Loucy (cell line): ENCODE data around the gene TXNL1.
A peak's percentile ranks its signal among the peaks of the same experiment; 100 is the strongest.

Source experiments
- H2AFZ ChIP-seq: fragments of 200-600 bp; sonication (generic); 2 replicates; pipeline ENCODE4 v1.6.0; 2016; ENCODE audit warnings: antibody characterized with exemption, mild to moderate bottlenecking, low read length, moderate library complexity
- H3F3A ChIP-seq: fragments of 200-600 bp; 2 replicates; pipeline ENCODE4 v1.6.0; 2016; ENCODE audit warnings: antibody characterized with exemption, low read depth, mild to moderate bottlenecking
- H3K27me3 ChIP-seq: fragments of 200-600 bp; sonication (generic); 2 replicates; pipeline ENCODE4 v1.6.1; 2014; ENCODE audit warnings: low read length, mild to moderate bottlenecking; ENCODE audit not compliant: insufficient read depth, poor library complexity, severe bottlenecking
- H3K36me3 ChIP-seq: fragments of 200-600 bp; sonication (generic); 2 replicates; pipeline ENCODE4 v1.6.1; 2016; ENCODE audit warnings: low read length; ENCODE audit not compliant: insufficient read depth
- H3K4me1 ChIP-seq: fragments of 200-600 bp; sonication (generic); 2 replicates; pipeline ENCODE4 v1.5.1; 2014; ENCODE audit warnings: low read length, mild to moderate bottlenecking; ENCODE audit not compliant: insufficient read depth, poor library complexity, severe bottlenecking
- H3K4me2 ChIP-seq: fragments of 200-600 bp; sonication (generic); 2 replicates; pipeline ENCODE4 v1.6.0; 2014; ENCODE audit warnings: antibody characterized with exemption, low read length, low read depth, mild to moderate bottlenecking; ENCODE audit not compliant: poor library complexity, severe bottlenecking
- H3K4me3 ChIP-seq: fragments of 200-600 bp; sonication (generic); 2 replicates; pipeline ENCODE4 v1.5.1; 2014; ENCODE audit warnings: low read length, mild to moderate bottlenecking, mixed read lengths; ENCODE audit not compliant: poor library complexity, severe bottlenecking
- H3K79me2 ChIP-seq: fragments of 200-600 bp; sonication (generic); 2 replicates; pipeline ENCODE4 v1.6.1; 2014; ENCODE audit warnings: low read length; ENCODE audit not compliant: insufficient read depth
- H3K9ac ChIP-seq: fragments of 200-600 bp; sonication (generic); 2 replicates; pipeline ENCODE4 v1.6.0; 2014; ENCODE audit warnings: mild to moderate bottlenecking, low read depth, low read length, moderate library complexity; ENCODE audit not compliant: poor library complexity, severe bottlenecking
- H3K9me2 ChIP-seq: fragments of 200-600 bp; sonication (generic); replicated peaks from 2 replicates; pipeline ENCODE4 v1.6.1; 2016; ENCODE audit warnings: low read depth, low read length, mixed read lengths
- H3K9me3 ChIP-seq: fragments of 200-600 bp; sonication (generic); 2 replicates; pipeline ENCODE4 v1.6.1; 2014; ENCODE audit warnings: mild to moderate bottlenecking, antibody characterized with exemption, low read length, low read depth; ENCODE audit not compliant: insufficient read depth
- H4K20me1 ChIP-seq: fragments of 200-600 bp; sonication (generic); 2 replicates; pipeline ENCODE4 v1.6.0; 2014; ENCODE audit warnings: antibody characterized with exemption, low read length, mild to moderate bottlenecking; ENCODE audit not compliant: insufficient read depth, poor library complexity, severe bottlenecking
- EZH2phosphoT487 ChIP-seq: fragments of 200-600 bp; IDR thresholded peaks from 2 replicates; pipeline ENCODE4 v1.6.1; 2018; ENCODE audit warnings: antibody characterized with exemption, mild to moderate bottlenecking, moderate library complexity, borderline replicate concordance
- TF ChIP-seq, protein P1 (sequence below): fragments of 200-600 bp; sonication (generic); conservative IDR thresholded peaks from 2 replicates; pipeline ENCODE4 v1.5.1; 2014; ENCODE audit warnings: mild to moderate bottlenecking, antibody characterized with exemption, low read length

TXNL1 gene

DNA sequence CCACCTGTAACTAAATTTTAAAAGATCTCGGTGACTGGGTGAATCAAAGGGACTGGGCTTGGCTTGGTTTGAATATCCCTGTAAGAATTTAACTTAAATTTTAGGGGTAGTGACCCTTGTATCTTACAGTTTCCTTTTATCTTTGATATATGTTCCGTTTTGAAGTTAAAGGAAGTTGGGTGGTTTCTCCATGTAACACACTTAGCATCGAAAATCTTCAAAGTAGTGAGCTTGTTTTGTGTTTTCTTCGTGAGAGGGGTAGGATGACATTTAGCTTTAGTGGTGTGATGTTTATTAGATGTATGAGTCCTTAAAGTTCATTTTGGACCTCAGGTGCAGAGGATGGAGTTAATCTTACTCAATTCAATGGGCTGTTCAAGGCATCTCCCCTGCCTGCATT, 14.4 kb upstream of the TXNL1 start:
- Histone ChIP-seq H3K9me3 (no peaks in the 10 kb centered on the region), H3F3A (no peaks in the 10 kb centered on the region), H3K4me3 (peak overlapping the region; percentile 78), H3K9ac (peak overlapping the region; percentile 85), H3K4me2 (peak overlapping the region; percentile 98), H3K9me2 (no peaks in the 10 kb centered on the region), H2AFZ (no peak overlapping the region), H3K79me2 (peaks cover 33% of the 10 kb centered on the region), H3K36me3 (no peaks in the 10 kb centered on the region), H3K4me1 (peaks cover 46% of the 10 kb centered on the region), H4K20me1 (peaks cover 3% of the 10 kb centered on the region), H3K27me3 (no peaks in the 10 kb centered on the region)
- TF ChIP-seq, protein P1, sequence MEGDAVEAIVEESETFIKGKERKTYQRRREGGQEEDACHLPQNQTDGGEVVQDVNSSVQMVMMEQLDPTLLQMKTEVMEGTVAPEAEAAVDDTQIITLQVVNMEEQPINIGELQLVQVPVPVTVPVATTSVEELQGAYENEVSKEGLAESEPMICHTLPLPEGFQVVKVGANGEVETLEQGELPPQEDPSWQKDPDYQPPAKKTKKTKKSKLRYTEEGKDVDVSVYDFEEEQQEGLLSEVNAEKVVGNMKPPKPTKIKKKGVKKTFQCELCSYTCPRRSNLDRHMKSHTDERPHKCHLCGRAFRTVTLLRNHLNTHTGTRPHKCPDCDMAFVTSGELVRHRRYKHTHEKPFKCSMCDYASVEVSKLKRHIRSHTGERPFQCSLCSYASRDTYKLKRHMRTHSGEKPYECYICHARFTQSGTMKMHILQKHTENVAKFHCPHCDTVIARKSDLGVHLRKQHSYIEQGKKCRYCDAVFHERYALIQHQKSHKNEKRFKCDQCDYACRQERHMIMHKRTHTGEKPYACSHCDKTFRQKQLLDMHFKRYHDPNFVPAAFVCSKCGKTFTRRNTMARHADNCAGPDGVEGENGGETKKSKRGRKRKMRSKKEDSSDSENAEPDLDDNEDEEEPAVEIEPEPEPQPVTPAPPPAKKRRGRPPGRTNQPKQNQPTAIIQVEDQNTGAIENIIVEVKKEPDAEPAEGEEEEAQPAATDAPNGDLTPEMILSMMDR, result no peak
- no peak for TF ChIP-seq EZH2phosphoT487

DNA sequence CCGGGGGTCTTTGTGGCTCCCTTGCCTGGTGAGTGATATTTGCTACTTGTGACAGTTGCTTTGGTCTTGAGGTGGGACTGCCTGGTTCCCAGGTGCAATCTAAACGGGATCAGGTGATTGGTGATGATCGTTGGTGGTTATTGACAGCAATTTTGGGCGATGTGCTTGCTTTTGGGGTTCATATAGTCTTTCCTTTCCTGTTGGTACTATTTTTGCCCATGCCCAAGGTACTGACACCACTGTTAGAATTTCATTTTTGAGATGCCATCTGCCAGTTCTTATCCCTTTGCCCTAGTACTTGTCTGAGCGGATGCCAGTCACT, 13.3 kb upstream of the TXNL1 start:
- Histone ChIP-seq H3K4me3 (peak overlapping the region; percentile 78), H3K9me3 (no peaks in the 10 kb centered on the region), H3F3A (no peaks in the 10 kb centered on the region), H3K9me2 (no peaks in the 10 kb centered on the region), H3K79me2 (peaks cover 26% of the 10 kb centered on the region), H3K9ac (peak overlapping the region; percentile 85), H4K20me1 (peaks cover 3% of the 10 kb centered on the region), H3K27me3 (no peaks in the 10 kb centered on the region), H3K4me2 (peak overlapping the region; percentile 98), H2AFZ (peak overlapping the region; percentile 95), H3K4me1 (peaks cover 53% of the 10 kb centered on the region), H3K36me3 (no peaks in the 10 kb centered on the region)
- TF ChIP-seq EZH2phosphoT487, result no peak
- TF ChIP-seq, protein P1, result no peak

DNA sequence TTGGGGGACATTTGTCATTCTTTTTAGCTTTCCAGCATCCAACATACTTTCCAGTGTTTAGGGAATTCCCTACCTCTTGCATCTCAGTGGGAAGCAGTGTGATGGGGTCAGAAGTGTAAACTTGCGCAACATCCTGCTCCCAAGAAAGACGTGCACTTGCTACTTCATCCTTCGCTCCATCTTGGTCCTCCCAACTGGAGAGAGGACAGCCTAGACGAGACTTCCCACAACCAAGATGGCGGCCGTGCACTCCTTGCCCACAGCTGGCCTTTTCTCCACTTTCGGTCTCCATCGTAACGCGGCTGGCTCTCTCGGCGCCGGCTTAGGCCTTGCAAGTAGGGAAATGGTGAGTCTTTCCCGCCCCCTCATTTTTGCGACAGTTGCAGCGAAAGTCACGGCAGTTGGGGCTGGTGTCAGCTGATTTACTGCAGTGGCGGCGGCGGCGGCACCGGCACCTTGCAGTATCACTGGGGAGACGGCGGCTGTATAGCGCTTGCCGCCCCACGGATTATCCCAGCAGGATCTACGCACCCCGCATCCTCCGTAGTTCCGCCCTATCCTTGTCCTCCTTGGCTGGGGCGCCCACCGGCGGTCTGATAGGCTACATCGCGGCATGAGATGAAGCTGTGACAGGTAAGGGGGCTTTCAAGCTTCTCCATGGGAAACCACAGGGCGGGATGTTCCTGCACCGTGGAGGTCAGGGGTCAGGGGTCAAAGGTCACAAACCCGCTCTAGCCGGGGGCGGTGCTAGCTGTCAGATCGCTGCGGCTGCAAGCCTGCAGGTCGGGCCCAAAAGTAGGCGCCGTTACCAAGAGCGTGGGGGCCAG, 12.8 kb upstream of the TXNL1 start, which contains the start of gene WDR7:
Gene WDR7 (plus strand): TSS at position 416 of the 827 bp plus-strand sequence. CDS start 21,157 bp downstream, outside the sequence.
- TF ChIP-seq EZH2phosphoT487, result no peak
- TF ChIP-seq, protein P1, result no peak
- Histone ChIP-seq H3K4me3 (peak within 1 kb of the TSS; percentile 78), H3K9me2 (no peaks in the 10 kb centered on the region), H3K9me3 (no peaks in the 10 kb centered on the region), H4K20me1 (peaks cover 3% of the 10 kb centered on the region), H3K9ac (peak within 1 kb of the TSS; percentile 85), H3K4me1 (peaks cover 56% of the 10 kb centered on the region), H3K4me2 (peak within 1 kb of the TSS; percentile 98), H3K27me3 (no peaks in the 10 kb centered on the region), H3K79me2 (peaks cover 26% of the 10 kb centered on the region), H3K36me3 (no peaks in the 10 kb centered on the region), H3F3A (no peaks in the 10 kb centered on the region), H2AFZ (peak within 1 kb of the TSS; percentile 95)
